SK-N-SH treated with all-trans-retinoic acid at 6 μM for 48 hours (cell line): ENCODE data around the gene APOBEC3H.
A peak's percentile ranks its signal among the peaks of the same experiment; 100 is the strongest.

Source experiments
- ATAC-seq: fragments of 200-7000 bp; cut with Tn5 transposase; 3 replicates; pipeline ENCODE4 v1.9.1; 2020; ENCODE audit warnings: mild to moderate bottlenecking, moderate library complexity
- CSDC2 ChIP-seq: fragments of 250-450 bp; sonication (Bioruptor Pico); IDR thresholded peaks from 2 replicates; pipeline ENCODE4 v1.5.0; 2020; ENCODE audit warnings: mild to moderate bottlenecking, moderate library complexity
- CSRNP3 ChIP-seq: fragments of 250-450 bp; sonication (Bioruptor Pico); IDR thresholded peaks from 2 replicates; pipeline ENCODE4 v1.5.1; 2021; ENCODE audit warnings: mild to moderate bottlenecking, moderate library complexity
- POU6F1 ChIP-seq: fragments of 250-450 bp; sonication (Bioruptor Pico); IDR thresholded peaks from 2 replicates; pipeline ENCODE4 v1.8.0; 2021; ENCODE audit warnings: low read depth, mild to moderate bottlenecking, moderate library complexity, borderline replicate concordance
- RARB ChIP-seq: fragments of 250-450 bp; sonication (Bioruptor Pico); IDR thresholded peaks from 2 replicates; pipeline ENCODE4 v1.8.0; 2021; ENCODE audit warnings: mild to moderate bottlenecking, moderate library complexity
- TSHZ2 ChIP-seq: fragments of 250-450 bp; sonication (Bioruptor Pico); IDR thresholded peaks from 2 replicates; pipeline ENCODE4 v1.5.0; 2020; ENCODE audit warnings: mild to moderate bottlenecking, moderate library complexity
- TF ChIP-seq, protein P1 (sequence below): fragments of 250-450 bp; sonication (Bioruptor Pico); IDR thresholded peaks from 2 replicates; pipeline ENCODE4 v1.5.1; 2020; ENCODE audit warnings: low read depth, mild to moderate bottlenecking, moderate library complexity

The APOBEC3H gene

DNA sequence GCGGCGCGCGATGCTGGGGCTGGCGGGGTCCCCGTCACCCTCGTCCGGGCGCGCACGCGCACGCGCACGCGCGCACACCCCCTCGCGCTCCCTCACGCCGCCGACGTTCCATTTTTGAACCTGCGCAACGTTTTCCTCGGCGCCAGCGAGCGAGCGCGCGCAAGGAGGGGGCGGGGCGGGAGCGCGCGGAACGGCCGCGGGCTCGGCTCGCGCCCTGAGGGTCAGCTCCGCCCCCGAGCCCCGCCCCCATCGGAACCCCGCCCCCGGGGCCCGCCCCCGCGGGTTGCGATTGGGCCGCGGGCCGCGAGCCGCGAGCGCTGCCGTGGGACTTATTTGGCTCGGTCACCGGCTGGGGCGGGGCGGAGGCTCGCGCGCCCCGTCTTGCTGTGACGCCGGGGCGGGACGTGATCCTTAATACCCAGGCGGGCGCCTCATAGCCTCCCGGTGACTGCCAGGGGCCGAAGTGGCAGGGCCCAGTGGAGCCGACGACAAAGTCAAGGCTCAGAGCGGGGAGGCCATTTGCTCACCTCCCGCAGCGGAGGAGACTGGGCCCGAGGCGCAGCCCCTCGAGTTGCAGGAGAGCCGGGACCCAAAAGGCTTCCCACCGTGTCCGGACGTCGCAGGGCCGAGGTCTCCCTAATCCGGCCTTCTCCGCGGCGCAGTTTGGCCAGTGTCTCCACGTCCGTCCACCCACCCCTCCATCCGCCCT lies 55.6 kb downstream of the APOBEC3H start, which contains the start of gene CBX7:
Gene CBX7 (minus strand): TSS at position 170 of the 709 bp plus-strand sequence. CDS start 236 bp downstream, outside the sequence.
- peak; percentile 87 for ATAC-seq
- 0 out of 2 replicates have a peak, but pooled peaks have one; percentile 24 for TF ChIP-seq CSDC2
- no peak for TF ChIP-seq POU6F1 (CRISPR knock-in tag)

- no peak for ATAC-seq
- TF ChIP-seq CSRNP3 (CRISPR knock-in tag) (no peak), RARB (CRISPR knock-in tag) (no peak), TSHZ2 (CRISPR knock-in tag) (no peak)
- TF ChIP-seq, protein P1, sequence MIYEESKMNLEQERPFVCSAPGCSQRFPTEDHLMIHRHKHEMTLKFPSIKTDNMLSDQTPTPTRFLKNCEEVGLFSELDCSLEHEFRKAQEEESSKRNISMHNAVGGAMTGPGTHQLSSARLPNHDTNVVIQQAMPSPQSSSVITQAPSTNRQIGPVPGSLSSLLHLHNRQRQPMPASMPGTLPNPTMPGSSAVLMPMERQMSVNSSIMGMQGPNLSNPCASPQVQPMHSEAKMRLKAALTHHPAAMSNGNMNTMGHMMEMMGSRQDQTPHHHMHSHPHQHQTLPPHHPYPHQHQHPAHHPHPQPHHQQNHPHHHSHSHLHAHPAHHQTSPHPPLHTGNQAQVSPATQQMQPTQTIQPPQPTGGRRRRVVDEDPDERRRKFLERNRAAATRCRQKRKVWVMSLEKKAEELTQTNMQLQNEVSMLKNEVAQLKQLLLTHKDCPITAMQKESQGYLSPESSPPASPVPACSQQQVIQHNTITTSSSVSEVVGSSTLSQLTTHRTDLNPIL (CRISPR knock-in tag): no peak
Observed at GRCh38 chr22:39153220-39153717, 56.2 kb downstream of the APOBEC3H start.
